Stimulated activated CD4-positive, alpha-beta T cell treated with anti-CD3 and anti-CD28 coated beads, Interleukin-4, amount 100 ng/mL, for 1 hour (primary cell): ENCODE data around the gene CLDN14.
"Not testable (repeated sequence)": the region's sequence is repeated elsewhere in the genome, so short reads cannot be mapped to it uniquely, and the experiment has no call there.

ENCODE experiments used
- DNase-seq: peaks from one replicate; pipeline ENCODE4 v3.0.0-alpha.2; 2020

Gene CLDN14

DNA sequence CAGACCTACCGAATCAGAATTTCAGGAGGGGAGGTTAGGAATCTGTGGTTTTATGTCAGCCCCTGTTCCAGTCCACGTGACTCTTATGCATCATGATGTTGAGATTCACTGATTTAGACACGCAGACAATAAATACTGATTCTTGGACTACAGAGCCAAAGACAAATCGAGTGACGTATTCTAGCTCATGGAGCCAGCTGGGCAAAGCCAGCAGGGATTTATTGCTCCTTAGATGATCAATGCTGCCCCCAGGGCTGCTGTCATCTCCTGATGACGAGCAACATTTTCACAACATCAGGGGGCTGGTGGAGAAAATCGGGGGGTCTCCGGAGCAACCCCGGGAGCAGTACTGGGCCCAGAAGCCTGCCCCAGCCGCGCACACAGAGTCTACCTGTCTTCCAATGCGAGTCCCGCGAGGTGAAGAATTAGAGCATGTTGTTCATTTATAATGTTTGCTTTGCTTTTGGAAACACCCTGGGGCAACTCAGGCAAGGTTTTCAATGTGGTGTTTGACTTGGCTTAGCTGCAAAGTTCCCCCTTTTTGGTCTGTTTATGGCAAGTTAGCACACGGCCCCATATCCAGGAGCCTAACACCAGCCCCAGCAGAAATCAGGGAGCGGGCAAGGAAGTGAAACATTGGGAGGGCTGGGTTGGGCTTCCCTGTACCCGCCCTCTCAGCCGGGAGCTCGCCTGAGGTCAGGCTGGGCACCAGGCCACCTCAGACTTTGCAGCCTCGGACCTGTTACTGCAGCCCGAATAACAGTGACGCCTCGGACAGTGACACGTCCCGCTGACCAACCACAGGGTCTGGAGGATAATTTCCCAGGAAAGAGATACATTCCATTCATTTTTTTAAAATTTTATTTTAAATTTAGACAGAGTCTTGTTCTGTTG lies 19.9 kb upstream of the CLDN14 start:
- DNase-seq = no peak

DNA sequence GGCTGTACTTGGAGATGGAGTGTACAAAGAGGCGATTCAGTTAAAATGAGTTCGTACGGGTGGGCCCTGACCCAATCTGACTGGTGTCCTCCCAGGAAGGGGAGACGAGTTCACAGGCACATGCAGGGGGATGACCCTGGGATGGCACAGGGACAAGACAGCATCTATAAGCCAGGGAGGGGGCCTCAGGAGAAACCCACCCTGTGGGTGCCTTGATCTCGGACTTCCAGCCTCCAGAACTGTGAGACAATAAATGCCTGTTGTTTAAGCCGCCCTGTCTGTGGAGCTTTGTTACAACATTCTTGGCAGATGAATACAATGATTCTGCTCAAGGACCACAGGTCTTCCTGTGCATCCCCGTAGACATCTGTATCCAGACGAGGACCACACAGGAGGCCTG lies 14.6 kb upstream of the CLDN14 start:
- DNase-seq = no peak

DNA sequence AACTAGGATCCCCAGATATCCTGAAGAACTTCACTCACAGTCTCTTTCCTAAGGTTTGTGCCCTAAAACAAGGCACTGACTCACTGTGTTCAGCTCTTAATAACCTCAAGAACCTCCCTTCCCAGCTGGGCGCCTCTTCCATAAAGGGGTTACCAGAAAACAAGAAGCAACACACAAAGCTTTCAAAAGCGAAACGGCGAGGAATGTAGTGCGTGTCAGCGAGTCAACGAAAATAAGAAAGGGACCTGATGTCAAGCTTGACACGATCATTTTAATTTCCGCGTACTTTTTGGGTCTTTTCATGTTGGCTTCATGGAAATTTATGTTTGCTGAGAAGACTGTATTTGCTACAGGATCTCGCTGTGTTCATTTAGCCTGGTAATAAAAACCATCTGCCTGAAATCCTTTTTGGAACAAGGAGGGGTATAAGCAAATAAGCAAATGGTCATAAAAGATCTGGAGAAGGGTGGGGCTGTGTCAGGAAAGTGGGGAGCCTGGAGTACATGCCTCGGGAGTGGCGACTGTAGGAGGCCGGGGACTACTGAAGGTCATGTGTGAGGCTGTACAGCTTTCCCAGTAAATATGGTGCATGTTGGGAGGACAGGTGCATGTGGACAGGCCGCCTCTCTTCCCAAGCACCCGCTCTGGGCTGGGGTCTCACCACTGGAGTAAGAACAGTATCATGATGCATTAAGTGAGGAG lies 11.4 kb upstream of the CLDN14 start:
- DNase-seq = no peak

DNA sequence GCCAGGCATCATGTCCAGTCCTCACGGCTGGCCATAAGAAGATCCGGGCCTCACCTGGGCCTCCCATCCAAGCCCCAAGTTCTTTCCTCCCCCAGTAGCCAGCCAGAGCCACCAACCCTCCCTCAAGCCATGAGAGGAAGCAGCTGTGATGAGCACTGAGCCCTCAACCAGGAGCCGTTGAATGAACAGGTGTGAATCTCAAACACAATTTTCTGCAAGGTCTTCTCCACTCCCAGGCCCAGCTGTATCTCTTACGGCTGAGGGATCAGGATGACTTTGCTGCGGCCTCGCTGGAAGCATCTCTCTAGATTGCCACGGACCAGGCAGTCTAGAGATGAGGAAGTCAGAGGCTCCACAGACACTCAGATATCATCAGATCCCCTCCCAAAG lies 9.8 kb upstream of the CLDN14 start:
- no peak for DNase-seq

DNA sequence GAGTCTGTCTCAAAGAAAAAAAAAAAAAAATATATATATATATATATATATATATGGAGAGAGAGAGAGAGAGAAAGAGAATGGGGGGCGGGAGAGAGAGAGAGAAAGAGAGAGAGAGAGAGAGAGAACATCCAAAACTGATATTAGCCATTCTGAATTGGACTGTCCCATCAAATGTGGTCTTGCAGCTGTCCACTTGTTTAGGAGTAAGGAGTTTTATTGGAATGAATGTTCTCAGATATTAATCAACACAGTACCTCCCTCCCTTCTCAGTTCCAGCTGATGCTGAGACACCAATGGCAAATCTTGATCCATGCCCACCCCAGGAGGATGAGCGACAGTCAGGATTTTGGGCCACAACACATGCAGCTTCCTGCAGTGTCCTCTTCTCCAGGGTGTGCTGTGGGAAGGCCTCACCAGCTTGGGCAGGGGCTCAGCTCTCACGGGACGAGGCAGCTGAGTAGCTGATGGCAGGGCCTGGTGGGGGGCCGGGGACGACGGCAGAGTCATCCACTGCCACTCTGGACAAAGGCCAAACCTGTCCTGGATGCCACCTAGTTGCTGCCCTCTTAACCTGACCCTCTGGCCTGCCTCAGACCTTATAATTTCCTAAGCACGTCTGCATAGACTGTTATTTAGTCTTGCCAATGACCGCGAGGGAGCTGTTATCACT lies 9.3 kb upstream of the CLDN14 start:
- no peak for DNase-seq

DNA sequence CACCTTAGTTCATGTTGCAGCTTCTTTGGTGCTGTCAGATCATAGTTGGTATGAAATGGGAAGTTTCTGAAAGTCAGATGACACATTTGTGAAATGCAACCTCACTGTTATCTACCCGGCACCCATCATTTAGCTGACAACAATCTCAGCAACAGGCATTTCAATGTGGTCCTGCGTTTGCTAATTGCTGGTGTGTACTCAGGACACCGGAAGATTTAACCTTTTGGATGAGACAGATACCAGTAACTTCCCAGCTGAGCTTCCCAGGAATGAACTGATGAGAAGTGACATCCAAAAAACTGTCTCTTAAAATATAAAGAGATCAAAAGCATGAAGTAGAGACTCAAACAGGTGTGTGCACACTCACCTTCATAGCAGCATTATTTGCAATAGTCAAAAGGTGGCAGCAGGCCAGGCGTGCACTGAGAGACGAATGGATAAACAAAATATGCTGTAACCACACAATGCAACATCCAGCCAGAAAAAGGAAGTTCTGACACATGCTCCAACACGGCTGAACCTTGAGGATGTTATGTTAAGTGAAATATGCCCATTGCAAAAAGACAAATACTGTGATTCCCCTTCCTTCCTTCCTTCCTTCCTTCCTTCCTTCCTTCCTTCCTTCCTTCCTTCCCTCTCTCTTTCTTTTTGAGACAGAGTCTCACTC lies 7.9 kb upstream of the CLDN14 start:
- DNase-seq = no peak

DNA sequence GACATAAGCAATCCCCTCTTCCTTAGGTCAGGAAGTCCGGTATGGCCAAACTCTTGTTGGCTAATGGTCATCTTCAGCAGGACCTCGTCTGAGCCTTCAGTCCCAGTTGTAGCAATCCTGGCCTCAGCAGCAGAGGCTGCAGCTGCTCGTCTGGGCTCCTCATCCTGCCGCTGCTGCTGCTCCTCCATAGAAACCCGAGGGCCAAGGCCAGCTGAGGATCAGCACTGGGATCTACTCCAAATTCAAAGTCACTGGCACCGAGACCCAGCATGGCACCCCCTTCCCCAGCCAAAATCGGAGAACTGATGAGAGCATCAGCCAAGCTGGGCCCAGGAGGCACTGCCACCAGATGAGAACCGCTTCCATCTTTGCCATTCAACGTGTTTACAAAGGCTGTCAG lies 6.3 kb upstream of the CLDN14 start:
- no peak for DNase-seq

DNA sequence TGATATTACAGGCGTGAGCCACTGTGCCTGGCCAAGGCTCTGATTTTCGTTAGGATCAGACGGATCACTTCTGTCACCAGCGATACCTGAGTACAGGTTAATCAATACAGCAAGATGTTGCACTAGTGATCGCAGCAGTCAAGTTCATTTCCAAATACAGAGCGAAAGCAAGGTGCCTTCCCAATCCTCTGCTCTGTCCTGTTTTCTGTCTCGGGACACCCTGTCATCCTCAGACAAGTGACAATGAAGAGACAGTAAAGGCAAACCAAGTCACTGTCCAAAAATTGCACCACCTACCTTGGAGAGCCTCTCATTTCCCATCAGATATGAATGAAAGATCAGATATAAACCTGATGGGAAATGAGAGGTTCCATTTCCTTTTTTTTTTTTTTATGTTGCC lies 5.6 kb upstream of the CLDN14 start:
- no peak for DNase-seq

DNA sequence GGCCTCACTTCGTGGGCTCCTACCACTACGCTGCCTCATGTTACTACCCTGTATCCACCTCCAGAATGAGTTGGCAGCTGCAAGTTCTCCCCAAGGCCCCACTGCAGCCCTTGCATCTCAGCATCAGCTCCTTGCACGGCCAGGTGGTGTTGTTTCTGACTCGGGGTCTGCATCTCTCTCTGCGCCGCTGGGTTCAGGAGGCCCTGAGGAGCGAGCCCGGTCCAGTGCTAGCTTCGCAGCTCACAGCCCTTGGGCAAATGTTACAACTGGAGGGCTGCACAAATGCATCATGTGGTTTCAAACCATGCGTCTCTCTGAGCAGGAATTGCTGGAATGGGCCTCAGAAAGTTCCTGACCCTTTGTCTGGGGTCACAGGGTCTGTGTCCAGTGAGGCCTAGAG lies 3.2 kb upstream of the CLDN14 start:
- DNase-seq = no peak

DNA sequence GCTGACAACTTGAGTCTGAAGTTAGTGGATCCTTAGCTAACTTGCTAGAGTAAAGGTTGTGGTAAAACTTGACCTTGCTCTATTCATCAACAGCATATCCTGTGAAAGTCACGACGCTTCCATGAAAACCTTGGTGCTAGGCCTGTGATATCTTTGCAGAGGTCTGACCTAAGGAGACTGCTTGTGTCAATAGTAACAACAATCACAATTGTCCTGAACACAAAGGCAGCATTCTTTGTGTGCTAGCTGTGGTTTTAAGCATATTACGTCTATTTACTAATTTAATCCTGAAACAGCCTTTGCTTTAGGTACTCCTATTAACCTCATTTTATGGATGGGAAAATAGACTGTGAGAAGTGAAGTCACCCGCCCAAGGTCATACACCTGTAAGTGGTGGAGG lies 2.8 kb upstream of the CLDN14 start:
- DNase-seq = no peak

DNA sequence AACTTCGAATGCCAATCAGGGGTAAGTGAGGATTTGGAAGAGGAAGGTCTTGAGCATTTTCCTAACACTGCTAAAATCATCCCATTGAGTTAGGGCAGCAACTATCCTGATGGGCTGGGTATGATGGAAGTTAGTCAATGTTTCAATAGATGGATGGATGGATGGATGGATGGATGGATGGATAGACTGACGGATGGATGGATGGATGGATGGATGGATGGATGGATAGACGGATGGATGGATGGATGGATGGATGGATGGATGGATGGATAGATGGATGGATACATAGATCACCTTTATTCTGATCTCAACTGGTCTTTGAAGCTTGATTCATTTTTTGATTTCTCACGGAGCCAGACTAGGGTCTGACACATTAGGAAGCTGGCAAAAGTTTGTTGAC lies 2.3 kb upstream of the CLDN14 start:
- no peak for DNase-seq

DNA sequence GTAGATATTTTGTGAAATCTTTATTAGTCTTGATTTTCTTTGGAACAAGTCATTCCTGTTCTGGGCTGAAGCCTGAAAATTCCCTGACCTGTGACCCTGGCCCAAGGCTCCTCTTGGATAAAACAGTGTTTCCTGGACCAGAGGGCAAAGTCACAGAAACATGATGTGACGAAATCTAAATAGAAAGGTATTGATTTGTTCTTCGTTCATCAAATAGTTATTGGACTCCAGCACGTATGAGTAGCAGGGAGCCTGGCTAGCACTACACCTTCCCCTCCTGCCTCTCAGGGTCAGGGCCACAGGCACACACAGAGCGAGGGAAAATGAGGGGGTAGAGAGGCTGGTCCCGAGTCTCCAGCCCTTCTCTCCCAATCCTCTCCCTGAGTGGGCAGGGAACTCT lies 1.7 kb upstream of the CLDN14 start:
- DNase-seq = no peak

DNA sequence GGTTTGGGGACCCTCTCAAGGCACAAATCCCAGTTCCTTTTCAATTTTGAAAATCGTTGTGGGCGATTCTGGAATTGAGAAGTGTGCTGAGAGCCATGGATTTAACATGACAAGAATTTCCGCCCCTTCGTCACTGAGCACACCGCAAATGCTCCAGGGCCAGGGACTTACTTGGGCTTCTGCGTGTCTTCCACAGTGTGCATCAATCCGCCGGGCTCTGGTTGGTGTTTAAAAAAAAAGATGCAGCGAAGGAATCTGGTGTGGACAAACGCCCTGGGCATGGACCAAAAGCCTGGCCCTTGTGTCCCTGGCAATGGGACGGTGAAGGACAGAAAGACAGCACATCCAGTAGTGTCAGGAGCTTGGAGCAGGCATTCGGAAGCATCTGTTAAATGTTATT lies 696 bp upstream of the CLDN14 start:
- DNase-seq = no peak

DNA sequence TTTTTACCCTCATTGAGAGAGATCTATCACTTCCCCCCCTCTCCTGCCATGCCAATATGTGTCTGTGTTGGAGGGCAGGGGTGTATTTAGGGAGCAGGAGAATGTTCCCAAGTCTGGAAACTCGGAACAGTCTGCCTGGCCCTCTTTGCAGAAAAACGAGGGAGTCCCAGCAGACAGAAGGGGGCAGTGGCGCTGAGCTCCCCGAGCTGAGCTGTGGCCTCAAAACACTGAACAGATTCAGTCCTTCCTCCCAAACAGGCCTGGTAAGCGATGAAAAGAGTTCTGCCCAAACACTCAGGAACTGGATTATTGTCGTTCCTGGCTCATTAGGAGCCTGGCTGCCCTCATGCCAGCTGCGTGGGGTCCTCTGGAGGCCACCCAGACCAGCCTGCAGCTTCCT lies 981 bp downstream of the CLDN14 start:
- no peak for DNase-seq

DNA sequence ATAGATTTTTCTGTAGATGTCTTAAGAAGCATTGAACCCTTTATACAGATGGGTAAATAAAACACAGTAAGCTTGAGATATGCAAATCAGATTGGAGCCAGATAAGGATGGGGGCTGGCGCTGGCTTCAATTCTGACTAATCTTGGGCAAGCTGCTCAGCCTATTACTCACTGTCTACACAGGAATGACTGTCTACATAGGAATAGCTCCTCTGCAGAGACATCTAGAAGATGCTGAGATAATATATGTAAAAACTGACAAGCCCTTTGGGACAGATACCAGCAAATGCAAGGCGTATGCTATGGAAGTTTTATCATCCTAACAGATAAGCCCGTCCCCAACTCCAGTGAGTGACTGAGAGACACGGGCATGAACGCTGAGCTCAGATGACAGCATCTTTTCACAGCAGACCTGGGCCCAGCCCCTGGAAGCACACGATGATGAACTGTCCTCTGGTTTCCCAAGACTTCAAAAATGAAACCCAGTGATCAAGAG lies 1.7 kb downstream of the CLDN14 start:
- no peak for DNase-seq

DNA sequence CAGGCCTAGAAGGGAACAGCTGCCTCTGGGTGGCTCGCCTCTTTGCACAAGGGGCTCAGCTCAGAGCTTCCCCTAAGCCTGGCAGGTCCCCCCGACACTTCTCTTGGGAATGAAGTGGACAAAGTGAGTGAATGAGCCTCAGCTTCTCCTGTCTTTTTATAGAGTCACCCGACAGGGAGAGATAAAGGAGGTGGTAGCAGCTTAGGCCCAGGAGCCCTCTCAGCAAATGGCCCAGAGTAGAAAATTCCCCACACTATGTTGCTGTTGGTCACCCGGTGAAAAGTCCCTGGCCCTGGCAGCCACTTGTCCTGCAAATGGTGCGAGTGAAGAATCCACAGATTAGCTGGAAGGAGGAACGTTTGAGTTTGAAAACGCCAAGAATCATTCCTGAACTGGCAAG lies 2.4 kb downstream of the CLDN14 start:
- no peak for DNase-seq

DNA sequence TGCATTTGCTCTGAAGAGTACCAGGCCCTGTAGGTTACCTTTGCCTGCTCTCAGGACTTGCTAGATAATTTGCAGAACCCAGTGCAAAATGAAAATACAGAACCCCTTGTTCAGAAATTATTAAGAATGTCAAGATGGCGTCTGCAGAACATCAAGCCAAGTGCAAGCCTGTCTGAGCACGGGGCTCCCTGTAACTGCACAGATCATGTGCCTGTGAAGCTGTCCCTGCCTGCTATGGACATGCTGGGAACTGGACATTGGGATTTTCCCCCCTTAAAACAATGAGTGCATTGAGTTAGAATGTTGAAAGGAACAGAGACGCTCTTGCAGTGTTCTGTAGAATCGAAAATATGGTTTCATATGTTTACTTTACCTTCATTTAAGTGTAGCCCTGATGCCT lies 2.9 kb downstream of the CLDN14 start:
- no peak for DNase-seq

DNA sequence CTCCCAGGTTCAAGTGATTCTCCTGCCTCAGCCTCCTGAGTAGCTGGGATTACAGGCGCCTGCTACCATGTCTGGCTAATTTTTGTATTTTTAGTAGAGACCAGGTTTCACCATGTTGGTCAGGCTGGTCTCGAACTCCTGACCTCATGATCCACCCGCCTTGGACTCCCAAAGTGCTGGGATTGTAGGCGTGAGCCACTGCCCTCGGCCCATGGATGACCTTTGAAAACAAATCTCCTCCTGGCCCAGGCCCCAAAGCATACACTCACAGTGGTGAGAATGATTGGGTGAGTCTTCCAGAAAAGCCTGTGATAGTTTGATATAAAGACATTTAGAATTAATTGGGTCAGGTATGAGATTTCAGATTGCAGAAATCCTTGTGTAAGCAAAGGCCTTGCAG lies 3.4 kb downstream of the CLDN14 start:
- DNase-seq = not testable (repeated sequence)

DNA sequence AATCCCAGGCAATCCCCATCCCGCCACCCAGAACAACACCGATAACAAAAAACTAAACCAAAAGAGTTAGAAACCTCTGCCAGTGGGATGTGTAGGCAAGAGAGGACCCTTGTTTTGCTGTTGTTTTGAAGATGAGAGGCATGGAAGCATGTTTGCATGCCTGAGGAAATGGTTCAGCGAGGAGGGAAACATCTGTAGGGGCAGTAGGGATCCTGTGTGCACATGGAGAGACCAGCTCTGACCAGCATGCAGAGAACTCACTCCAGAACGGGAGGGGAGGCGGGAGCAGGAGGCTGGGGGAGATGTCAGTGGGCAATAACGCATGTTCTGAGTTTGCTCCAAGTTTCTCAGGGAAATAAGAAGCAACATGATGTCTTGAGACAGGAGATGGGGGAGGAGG lies 5.3 kb downstream of the CLDN14 start:
- DNase-seq = no peak

DNA sequence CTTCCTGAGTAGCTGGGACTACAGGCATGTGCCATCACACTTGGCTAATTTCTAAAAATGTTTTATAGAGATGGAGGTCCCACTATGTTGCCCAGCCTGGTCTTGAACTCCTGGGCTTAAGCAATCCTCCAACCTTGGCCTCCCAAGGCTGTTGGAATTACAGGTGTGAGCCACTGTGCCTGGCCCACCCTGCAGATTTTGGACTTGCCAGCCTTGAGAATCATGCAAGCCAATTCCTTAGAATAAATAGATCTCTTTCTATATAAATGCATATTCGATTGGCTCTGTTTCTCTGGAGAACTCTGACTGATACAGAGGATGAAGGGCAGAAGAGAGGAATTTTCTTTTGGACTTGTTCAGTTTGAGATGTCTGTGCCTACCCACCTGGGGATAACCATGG lies 6.7 kb downstream of the CLDN14 start:
- no peak for DNase-seq

DNA sequence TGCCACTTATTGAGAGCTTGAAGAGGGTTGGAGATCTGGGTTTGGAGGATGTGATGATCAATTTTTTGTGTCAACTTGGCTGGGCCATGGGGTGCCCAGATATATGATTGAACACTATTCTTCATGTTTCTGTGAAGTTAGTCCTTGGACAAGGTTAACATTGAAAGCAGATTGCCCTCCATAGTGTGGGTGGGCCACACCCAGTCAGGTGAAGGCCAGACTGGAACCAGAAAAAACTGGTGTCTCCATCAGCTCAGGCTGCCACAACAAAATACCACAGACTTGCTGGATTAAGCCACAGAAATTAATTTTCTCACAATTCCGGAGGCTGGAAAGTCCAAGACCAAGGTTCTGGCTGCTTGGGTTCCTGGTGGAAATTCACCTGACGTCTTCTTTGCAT lies 7.5 kb downstream of the CLDN14 start:
- no peak for DNase-seq

DNA sequence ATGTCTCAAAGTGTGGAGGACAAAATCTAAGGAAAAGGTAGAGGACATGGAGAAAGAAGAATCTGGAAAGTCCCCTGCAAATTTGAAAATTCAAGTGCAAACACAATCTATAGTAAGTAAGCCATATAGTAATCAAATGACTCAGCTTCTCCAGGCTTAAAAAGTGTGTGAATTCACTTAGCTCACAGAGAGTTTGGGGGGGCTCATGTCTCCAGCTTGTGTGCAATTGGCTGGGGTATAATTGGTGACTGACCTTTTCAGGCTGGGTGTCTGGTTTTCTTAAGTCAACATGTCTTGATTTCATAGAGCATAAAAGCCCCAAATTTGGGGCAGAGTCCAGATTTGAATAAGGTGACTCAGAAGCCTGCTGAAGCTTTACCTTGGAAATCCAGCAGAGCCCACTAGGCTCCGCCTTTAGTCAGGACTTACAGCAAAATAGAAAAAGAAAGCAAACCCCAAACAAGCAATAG lies 8.6 kb downstream of the CLDN14 start:
- DNase-seq = no peak

DNA sequence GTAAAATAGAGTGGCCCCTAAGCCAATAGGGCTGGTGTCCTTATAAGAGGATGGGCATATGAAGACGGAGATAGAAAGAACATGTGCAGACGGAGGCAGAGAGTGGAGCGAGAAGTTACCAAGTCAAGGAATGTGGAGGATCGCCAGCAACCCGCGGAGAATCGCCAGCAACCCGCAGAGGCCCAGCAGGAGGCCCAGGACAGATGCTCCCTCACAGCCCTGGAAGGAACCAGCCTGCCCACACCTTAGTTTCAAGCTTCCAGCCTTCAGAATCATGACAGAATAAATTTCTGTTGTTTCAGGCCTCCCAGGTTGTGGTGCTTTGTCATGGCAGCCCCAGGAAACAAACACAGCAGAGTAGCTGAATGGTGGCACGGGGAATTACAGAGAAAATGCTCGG lies 9.6 kb downstream of the CLDN14 start:
- DNase-seq = no peak
